ENCODE results near the gene XRN2. TPM values are rescaled to one million over a fixed set of nuclear protein-coding genes. Genes with fewer than 3 reads are reported as not detected.

XRN2 gene
- total RNA-seq, 1 donor from 2014 or later, result 76.6 TPM

DNA sequence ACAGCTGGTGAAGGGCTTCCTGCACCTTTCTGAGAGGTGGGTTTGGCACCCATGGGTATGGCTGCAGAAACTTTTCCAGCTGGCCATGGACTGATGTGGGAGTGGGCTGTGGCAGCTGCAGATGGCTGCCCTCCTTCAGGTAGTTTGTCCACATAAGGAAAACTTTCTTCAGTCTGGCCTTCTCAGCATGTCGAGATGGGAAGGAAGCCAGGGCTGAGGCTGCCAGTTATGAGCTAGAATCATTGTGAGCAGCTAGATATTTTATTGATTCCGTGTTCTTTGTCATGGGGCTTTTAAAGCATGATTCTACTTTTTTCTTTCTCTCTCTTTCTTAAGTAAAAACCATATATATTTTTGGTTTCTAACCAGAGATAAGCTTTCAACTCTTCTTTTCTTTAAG, 77.6 kb downstream of the XRN2 start:
- Mint-ChIP-seq H3K4me1 (ENCODE audit: unreplicated experiment) (peaks cover 4% of the 10 kb centered on the region), H3K9me3 (no peaks in the 10 kb centered on the region), H3K27ac (no peak overlapping the region), H3K36me3 (peaks cover 33% of the 10 kb centered on the region), H3K27me3 (no peaks in the 10 kb centered on the region), H3K4me3 (no peak overlapping the region)
- no peak for DNase-seq (ENCODE audit: extremely low spot score, unreplicated experiment)
- TF ChIP-seq CTCF (conservative IDR thresholded peaks at IDR 0.05), result no peak

DNA sequence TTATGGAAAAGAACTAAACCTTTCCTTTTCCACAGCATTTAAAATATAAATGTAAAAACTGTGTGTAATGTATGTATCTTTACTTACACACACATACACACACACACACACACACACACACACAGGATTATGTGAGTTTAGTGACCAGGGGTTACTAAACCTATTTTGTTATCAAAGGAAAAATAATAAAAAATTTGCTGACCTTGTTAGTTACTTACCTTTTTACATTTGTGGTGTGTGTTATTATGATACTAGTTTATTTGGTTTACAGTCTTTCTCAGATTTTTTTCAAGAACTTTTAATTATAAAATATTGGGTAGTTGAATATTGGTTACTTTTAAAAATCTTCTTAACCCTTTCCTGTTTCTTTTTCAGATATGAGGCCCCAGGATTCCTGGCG, 78.5 kb downstream of the XRN2 start:
- H3K9me3 Mint-ChIP-seq, result no peaks in the 10 kb centered on the region
- no peak overlapping the region for H3K27ac Mint-ChIP-seq
- H3K36me3 Mint-ChIP-seq, result peaks cover 31% of the 10 kb centered on the region
- no peak overlapping the region for H3K4me3 Mint-ChIP-seq
- DNase-seq (ENCODE audit: extremely low spot score, unreplicated experiment), result no peak
- peaks cover 4% of the 10 kb centered on the region for H3K4me1 Mint-ChIP-seq (ENCODE audit: unreplicated experiment)
- H3K27me3 Mint-ChIP-seq, result no peaks in the 10 kb centered on the region
- no peak for TF ChIP-seq CTCF (conservative IDR thresholded peaks at IDR 0.05)

GRCh38 chr20:21384308-21384892, 81.3 kb downstream of the XRN2 start:
- H3K9me3 Mint-ChIP-seq, result no peaks in the 10 kb centered on the region
- peaks cover 8% of the 10 kb centered on the region for H3K27me3 Mint-ChIP-seq
- no peak for DNase-seq (ENCODE audit: extremely low spot score, unreplicated experiment)
- no peak overlapping the region for H3K4me3 Mint-ChIP-seq
- no peak overlapping the region for H3K27ac Mint-ChIP-seq
- peaks cover 35% of the 10 kb centered on the region for H3K36me3 Mint-ChIP-seq
- no peak for TF ChIP-seq CTCF (conservative IDR thresholded peaks at IDR 0.05)
- H3K4me1 Mint-ChIP-seq (ENCODE audit: unreplicated experiment), result peaks cover 4% of the 10 kb centered on the region

- H3K36me3 Mint-ChIP-seq, result peaks cover 41% of the 10 kb centered on the region
- no peak overlapping the region for H3K27ac Mint-ChIP-seq
- DNase-seq (ENCODE audit: extremely low spot score, unreplicated experiment), result no peak
- peaks cover 21% of the 10 kb centered on the region for H3K27me3 Mint-ChIP-seq
- H3K4me3 Mint-ChIP-seq, result no peak overlapping the region
- no peak for TF ChIP-seq CTCF (conservative IDR thresholded peaks at IDR 0.05)
- H3K9me3 Mint-ChIP-seq, result no peaks in the 10 kb centered on the region
- peaks cover 4% of the 10 kb centered on the region for H3K4me1 Mint-ChIP-seq (ENCODE audit: unreplicated experiment)
Measured at GRCh38 chr20:21386111-21386510, 83.0 kb downstream of the XRN2 start.

GRCh38 chr20:21387528-21387927, 84.4 kb downstream of the XRN2 start:
- no peak for TF ChIP-seq CTCF (conservative IDR thresholded peaks at IDR 0.05)
- Mint-ChIP-seq H3K9me3 (no peaks in the 10 kb centered on the region), H3K27me3 (peaks cover 34% of the 10 kb centered on the region), H3K4me3 (no peak overlapping the region), H3K27ac (no peak overlapping the region), H3K36me3 (peaks cover 46% of the 10 kb centered on the region), H3K4me1 (ENCODE audit: unreplicated experiment) (peaks cover 5% of the 10 kb centered on the region)
- DNase-seq (ENCODE audit: extremely low spot score, unreplicated experiment), result no peak

DNA sequence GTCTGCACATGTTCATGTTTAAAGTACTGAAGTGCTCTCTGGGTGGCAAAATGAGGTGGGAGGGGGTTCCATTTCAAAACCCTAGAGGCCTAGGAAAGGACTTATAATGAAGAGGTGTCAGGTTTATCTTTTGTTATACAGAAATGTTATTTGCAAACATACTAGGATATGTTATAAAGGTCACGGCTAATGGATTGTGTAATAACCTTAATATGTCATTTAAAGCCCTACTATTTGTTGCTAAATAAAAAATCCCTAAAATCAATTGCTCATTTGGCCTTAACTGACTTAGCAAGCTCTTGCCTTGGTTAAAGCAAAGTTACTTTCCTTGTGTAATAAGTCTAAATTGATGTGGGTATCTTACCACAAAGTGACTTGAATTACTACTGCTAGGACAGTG, 85.4 kb downstream of the XRN2 start:
- no peaks in the 10 kb centered on the region for H3K9me3 Mint-ChIP-seq
- peaks cover 4% of the 10 kb centered on the region for H3K4me1 Mint-ChIP-seq (ENCODE audit: unreplicated experiment)
- no peak for TF ChIP-seq CTCF (conservative IDR thresholded peaks at IDR 0.05)
- no peak overlapping the region for H3K27ac Mint-ChIP-seq
- H3K4me3 Mint-ChIP-seq, result no peak overlapping the region
- peaks cover 44% of the 10 kb centered on the region for H3K27me3 Mint-ChIP-seq
- H3K36me3 Mint-ChIP-seq, result peaks cover 43% of the 10 kb centered on the region
- DNase-seq (ENCODE audit: extremely low spot score, unreplicated experiment), result no peak

Measured in type B pancreatic cell (in vitro differentiated cells).